Measurements from ENCODE around the gene MATN4.

Gene MATN4

GRCh38 chr20:45288376-45288775 lies 19.7 kb downstream of the MATN4 start:
- no peak for DNase-seq (ENCODE audit: low read depth, low spot score)
- H3K4me3 ChIP-seq (ENCODE audit: insufficient read length, low read depth), result no peak overlapping the region
- peaks cover 5% of the 10 kb centered on the region for H3K27me3 ChIP-seq (ENCODE audit: insufficient read depth, insufficient read length)
- TF ChIP-seq SUZ12 (IDR thresholded peaks at IDR 0.05; ENCODE audit: extremely low read depth, insufficient read depth, insufficient read length) (no peak), ZNF274 (IDR thresholded peaks at IDR 0.05; ENCODE audit: low read depth, low read length) (no peak), YY1 (IDR thresholded peaks at IDR 0.05; ENCODE audit: insufficient read depth, insufficient read length) (no peak)
- H3K9me3 ChIP-seq (ENCODE audit: insufficient read depth, low read length), result no peaks in the 10 kb centered on the region
- no peaks in the 10 kb centered on the region for H3K36me3 ChIP-seq (ENCODE audit: insufficient read depth, insufficient read length, low read length)
- H3K9ac ChIP-seq (ENCODE audit: insufficient read length, low read depth), result no peak overlapping the region
- peaks cover 7% of the 10 kb centered on the region for H3K4me1 ChIP-seq (ENCODE audit: insufficient read depth, insufficient read length)

GRCh38 chr20:45283551-45284057 lies 24.5 kb downstream of the MATN4 start:
- no peaks in the 10 kb centered on the region for H3K9me3 ChIP-seq (ENCODE audit: insufficient read depth, low read length)
- H3K4me1 ChIP-seq (ENCODE audit: insufficient read depth, insufficient read length), result peaks cover 7% of the 10 kb centered on the region
- no peaks in the 10 kb centered on the region for H3K27me3 ChIP-seq (ENCODE audit: insufficient read depth, insufficient read length)
- H3K36me3 ChIP-seq (ENCODE audit: insufficient read depth, insufficient read length, low read length), result no peaks in the 10 kb centered on the region
- DNase-seq (ENCODE audit: low read depth, low spot score), result no peak
- H3K9ac ChIP-seq (ENCODE audit: insufficient read length, low read depth), result no peak overlapping the region
- TF ChIP-seq YY1 (IDR thresholded peaks at IDR 0.05; ENCODE audit: insufficient read depth, insufficient read length) (no peak), ZNF274 (IDR thresholded peaks at IDR 0.05; ENCODE audit: low read depth, low read length) (no peak), SUZ12 (IDR thresholded peaks at IDR 0.05; ENCODE audit: extremely low read depth, insufficient read depth, insufficient read length) (no peak)
- H3K4me3 ChIP-seq (ENCODE audit: insufficient read length, low read depth), result no peak overlapping the region

GRCh38 chr20:45282700-45283550 lies 25.2 kb downstream of the MATN4 start:
- Histone ChIP-seq H3K27me3 (ENCODE audit: insufficient read depth, insufficient read length) (no peaks in the 10 kb centered on the region), H3K36me3 (ENCODE audit: insufficient read depth, insufficient read length, low read length) (no peaks in the 10 kb centered on the region), H3K9ac (ENCODE audit: insufficient read length, low read depth) (no peak overlapping the region), H3K4me3 (ENCODE audit: insufficient read length, low read depth) (no peak overlapping the region), H3K9me3 (ENCODE audit: insufficient read depth, low read length) (no peaks in the 10 kb centered on the region), H3K4me1 (ENCODE audit: insufficient read depth, insufficient read length) (peaks cover 7% of the 10 kb centered on the region)
- DNase-seq (ENCODE audit: low read depth, low spot score), result no peak
- TF ChIP-seq YY1 (IDR thresholded peaks at IDR 0.05; ENCODE audit: insufficient read depth, insufficient read length) (no peak), ZNF274 (IDR thresholded peaks at IDR 0.05; ENCODE audit: low read depth, low read length) (no peak), SUZ12 (IDR thresholded peaks at IDR 0.05; ENCODE audit: extremely low read depth, insufficient read depth, insufficient read length) (no peak)

GRCh38 chr20:45279992-45280391 lies 28.1 kb downstream of the MATN4 start:
- Histone ChIP-seq H3K36me3 (ENCODE audit: insufficient read depth, insufficient read length, low read length) (no peaks in the 10 kb centered on the region), H3K9ac (ENCODE audit: insufficient read length, low read depth) (no peak overlapping the region), H3K27me3 (ENCODE audit: insufficient read depth, insufficient read length) (no peaks in the 10 kb centered on the region), H3K4me3 (ENCODE audit: insufficient read length, low read depth) (no peak overlapping the region), H3K4me1 (ENCODE audit: insufficient read depth, insufficient read length) (peaks cover 3% of the 10 kb centered on the region), H3K9me3 (ENCODE audit: insufficient read depth, low read length) (no peaks in the 10 kb centered on the region)
- DNase-seq (ENCODE audit: low read depth, low spot score), result no peak
- TF ChIP-seq YY1 (IDR thresholded peaks at IDR 0.05; ENCODE audit: insufficient read depth, insufficient read length), result no peak
- TF ChIP-seq SUZ12 (IDR thresholded peaks at IDR 0.05; ENCODE audit: extremely low read depth, insufficient read depth, insufficient read length), result no peak
- TF ChIP-seq ZNF274 (IDR thresholded peaks at IDR 0.05; ENCODE audit: low read depth, low read length), result no peak

GRCh38 chr20:45275338-45275737 lies 32.8 kb downstream of the MATN4 start:
- Histone ChIP-seq H3K9ac (ENCODE audit: insufficient read length, low read depth) (no peak overlapping the region), H3K27me3 (ENCODE audit: insufficient read depth, insufficient read length) (no peaks in the 10 kb centered on the region), H3K4me3 (ENCODE audit: insufficient read length, low read depth) (no peak overlapping the region), H3K36me3 (ENCODE audit: insufficient read depth, insufficient read length, low read length) (no peaks in the 10 kb centered on the region), H3K9me3 (ENCODE audit: insufficient read depth, low read length) (no peaks in the 10 kb centered on the region), H3K4me1 (ENCODE audit: insufficient read depth, insufficient read length) (no peaks in the 10 kb centered on the region)
- TF ChIP-seq SUZ12 (IDR thresholded peaks at IDR 0.05; ENCODE audit: extremely low read depth, insufficient read depth, insufficient read length) (no peak), ZNF274 (IDR thresholded peaks at IDR 0.05; ENCODE audit: low read depth, low read length) (no peak), YY1 (IDR thresholded peaks at IDR 0.05; ENCODE audit: insufficient read depth, insufficient read length) (no peak)
- DNase-seq (ENCODE audit: low read depth, low spot score), result no peak

DNA sequence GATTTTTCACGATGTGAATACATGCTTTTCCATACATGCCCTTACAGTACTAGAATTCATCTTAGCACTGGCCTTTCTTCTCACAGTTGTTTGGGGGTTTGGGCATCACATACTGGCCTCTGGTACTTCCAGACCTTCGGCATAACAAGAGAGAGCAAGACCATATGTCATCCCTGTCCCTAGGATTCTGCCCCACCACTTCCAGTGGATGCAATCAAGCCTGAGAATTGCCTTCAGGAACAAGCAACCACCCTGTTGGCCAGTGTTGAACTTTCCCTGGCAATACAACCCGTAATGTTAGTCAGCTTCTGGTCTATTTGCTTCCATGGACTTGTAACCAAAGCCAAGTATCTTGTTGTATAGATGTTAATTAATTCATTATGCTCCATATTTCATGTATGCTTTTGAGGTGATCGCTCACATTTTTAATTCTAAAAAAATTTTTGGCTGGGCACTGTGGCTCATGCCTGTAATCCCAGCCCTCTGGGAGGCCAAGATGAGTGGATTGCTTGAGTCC lies 38.3 kb downstream of the MATN4 start:
- Histone ChIP-seq H3K36me3 (ENCODE audit: insufficient read depth, insufficient read length, low read length) (no peaks in the 10 kb centered on the region), H3K9ac (ENCODE audit: insufficient read length, low read depth) (no peak overlapping the region), H3K27me3 (ENCODE audit: insufficient read depth, insufficient read length) (no peaks in the 10 kb centered on the region), H3K4me1 (ENCODE audit: insufficient read depth, insufficient read length) (no peaks in the 10 kb centered on the region), H3K9me3 (ENCODE audit: insufficient read depth, low read length) (no peaks in the 10 kb centered on the region), H3K4me3 (ENCODE audit: insufficient read length, low read depth) (no peak overlapping the region)
- TF ChIP-seq ZNF274 (IDR thresholded peaks at IDR 0.05; ENCODE audit: low read depth, low read length), result no peak
- no peak for TF ChIP-seq SUZ12 (IDR thresholded peaks at IDR 0.05; ENCODE audit: extremely low read depth, insufficient read depth, insufficient read length)
- TF ChIP-seq YY1 (IDR thresholded peaks at IDR 0.05; ENCODE audit: insufficient read depth, insufficient read length), result no peak
- DNase-seq (ENCODE audit: low read depth, low spot score), result no peak

GRCh38 chr20:45269056-45269455 lies 39.0 kb downstream of the MATN4 start:
- Histone ChIP-seq H3K4me1 (ENCODE audit: insufficient read depth, insufficient read length) (no peaks in the 10 kb centered on the region), H3K9me3 (ENCODE audit: insufficient read depth, low read length) (no peaks in the 10 kb centered on the region), H3K36me3 (ENCODE audit: insufficient read depth, insufficient read length, low read length) (no peaks in the 10 kb centered on the region), H3K27me3 (ENCODE audit: insufficient read depth, insufficient read length) (no peaks in the 10 kb centered on the region), H3K4me3 (ENCODE audit: insufficient read length, low read depth) (no peak overlapping the region), H3K9ac (ENCODE audit: insufficient read length, low read depth) (no peak overlapping the region)
- DNase-seq (ENCODE audit: low read depth, low spot score), result no peak
- TF ChIP-seq YY1 (IDR thresholded peaks at IDR 0.05; ENCODE audit: insufficient read depth, insufficient read length) (no peak), ZNF274 (IDR thresholded peaks at IDR 0.05; ENCODE audit: low read depth, low read length) (no peak), SUZ12 (IDR thresholded peaks at IDR 0.05; ENCODE audit: extremely low read depth, insufficient read depth, insufficient read length) (no peak)

Data from NT2/D1 (cell line).